HFFc6 (cell line): ENCODE results near the gene ZCCHC13. TPM values are rescaled to one million over a fixed set of nuclear protein-coding genes. Genes with fewer than 3 reads are reported as not detected.

ENCODE experiments used
- DNase-seq: peaks from one replicate; pipeline ENCODE4 v3.0.0-alpha.2; 2018
- H3K27ac Mint-ChIP-seq: 2 replicates; pipeline ENCODE4 v1.8.0; 2020; ENCODE audit warnings: mild to moderate bottlenecking, mixed read lengths
- H3K27me3 Mint-ChIP-seq: 2 replicates; pipeline ENCODE4 v1.8.0; 2021; ENCODE audit warnings: mild to moderate bottlenecking, moderate library complexity, mixed read lengths; ENCODE audit not compliant: insufficient read depth
- H3K36me3 Mint-ChIP-seq: 2 replicates; pipeline ENCODE4 v1.8.0; 2021; ENCODE audit warnings: low read depth, mixed read lengths
- H3K4me1 Mint-ChIP-seq: 2 replicates; pipeline ENCODE4 v1.8.0; 2020; ENCODE audit warnings: low read depth, mixed read lengths
- H3K4me3 Mint-ChIP-seq: 2 replicates; pipeline ENCODE4 v1.8.0; 2020; ENCODE audit warnings: mild to moderate bottlenecking, moderate library complexity, mixed read lengths
- H3K9me3 Mint-ChIP-seq: 2 replicates; pipeline ENCODE4 v1.8.0; 2020; ENCODE audit warnings: mild to moderate bottlenecking, mixed read lengths
- CTCF ChIP-seq: fragments of 200-600 bp; sonication (generic); IDR thresholded peaks from 2 replicates; pipeline ENCODE4 v1.5.0; 2021; ENCODE audit warnings: antibody characterized with exemption, mild to moderate bottlenecking
- total RNA-seq, 6 experiments: library from RNA; stranded (reverse); fragmentation: NEBNext Ultra II Directional; extraction: Animal tissue kit (Norgen Biotek cat#: 25700); gene quantifications; 2 replicates in 1 of 6; 3 replicates in 5 of 6; pipeline ENCODE4 v1.2.3, GENCODE V29; 2021

ZCCHC13 gene
- total RNA-seq, 6 experiments from 2014 or later = not detected

GRCh38 chrX:74286950-74287740 lies 16.8 kb upstream of the ZCCHC13 start:
- DNase-seq = peak; percentile 39
- H3K27ac Mint-ChIP-seq = no peak overlapping the region
- no peak for TF ChIP-seq CTCF
- peaks cover 7% of the 10 kb centered on the region for H3K9me3 Mint-ChIP-seq
- no peaks in the 10 kb centered on the region for H3K27me3 Mint-ChIP-seq
- H3K4me3 Mint-ChIP-seq = no peak overlapping the region
- peaks cover 43% of the 10 kb centered on the region for H3K36me3 Mint-ChIP-seq
- peaks cover 9% of the 10 kb centered on the region; the same call in 1 of the 2 replicates for H3K4me1 Mint-ChIP-seq

GRCh38 chrX:74291577-74291963 lies 12.4 kb upstream of the ZCCHC13 start:
- TF ChIP-seq CTCF = no peak
- peak overlapping the region; percentile 98 for H3K4me3 Mint-ChIP-seq
- no peak for DNase-seq
- H3K27ac Mint-ChIP-seq = peak overlapping the region; percentile 99
- H3K27me3 Mint-ChIP-seq = peaks cover 2% of the 10 kb centered on the region
- no peaks in the 10 kb centered on the region for H3K4me1 Mint-ChIP-seq
- H3K36me3 Mint-ChIP-seq = peaks cover 43% of the 10 kb centered on the region
- H3K9me3 Mint-ChIP-seq = peaks cover 7% of the 10 kb centered on the region

GRCh38 chrX:74291964-74292807 lies 11.8 kb upstream of the ZCCHC13 start:
- Mint-ChIP-seq H3K9me3 (peaks cover 5% of the 10 kb centered on the region), H3K36me3 (peaks cover 39% of the 10 kb centered on the region), H3K27me3 (peaks cover 2% of the 10 kb centered on the region), H3K4me1 (no peaks in the 10 kb centered on the region), H3K27ac (peak overlapping the region; percentile 99), H3K4me3 (peak overlapping the region; percentile 98)
- DNase-seq = peak; percentile 75
- peak; percentile 36 for TF ChIP-seq CTCF

- Mint-ChIP-seq H3K36me3 (peaks cover 35% of the 10 kb centered on the region), H3K4me3 (peak overlapping the region; percentile 98), H3K4me1 (no peaks in the 10 kb centered on the region), H3K27ac (peak overlapping the region; percentile 99), H3K27me3 (peaks cover 2% of the 10 kb centered on the region), H3K9me3 (no peaks in the 10 kb centered on the region)
- no peak for DNase-seq
- TF ChIP-seq CTCF = no peak
Observed at GRCh38 chrX:74292808-74293123, 11.2 kb upstream of the ZCCHC13 start.

- DNase-seq = peak; percentile 65
- peaks cover 29% of the 10 kb centered on the region for H3K36me3 Mint-ChIP-seq
- no peak for TF ChIP-seq CTCF
- peak overlapping the region; percentile 98 for H3K4me3 Mint-ChIP-seq
- H3K27me3 Mint-ChIP-seq = peaks cover 2% of the 10 kb centered on the region
- peak overlapping the region; percentile 91 for H3K27ac Mint-ChIP-seq
- H3K9me3 Mint-ChIP-seq = no peaks in the 10 kb centered on the region
- H3K4me1 Mint-ChIP-seq = no peaks in the 10 kb centered on the region
Observed at GRCh38 chrX:74293343-74293946, 10.5 kb upstream of the ZCCHC13 start.
